Esophagus mucosa (tissue), 1 donor: ENCODE data around the gene OMD. TPM values are rescaled to one million over a fixed set of nuclear protein-coding genes. Genes with fewer than 3 reads are reported as not detected.
"Not testable (repeated sequence)": the region's sequence is repeated elsewhere in the genome, so short reads cannot be mapped to it uniquely, and the experiment has no call there.

Source experiments
- ATAC-seq: fragments of 200-7000 bp; cut with Tn5 transposase; one replicate; pipeline ENCODE4 v1.9.1; 2020
- total RNA-seq: library from RNA; stranded (reverse); gene quantifications from one replicate; pipeline ENCODE4 v1.2.4, GENCODE V29; 2023
- donor health status: DM: yes; HTN: yes; CAD: no.

Gene OMD
- total RNA-seq, 1 donor from 2014 or later: 0.40 TPM

GRCh38 chr9:92411157-92411556 lies 13.1 kb downstream of the OMD start:
- ATAC-seq: not testable (repeated sequence)

- ATAC-seq: no peak
These were observed 15.4 kb downstream of the OMD start for GRCh38 chr9:92408747-92409478.

GRCh38 chr9:92407818-92408217 lies 16.5 kb downstream of the OMD start:
- no peak for ATAC-seq

GRCh38 chr9:92406477-92406876 lies 17.8 kb downstream of the OMD start:
- no peak for ATAC-seq

- no peak for ATAC-seq
These were observed 18.5 kb downstream of the OMD start for GRCh38 chr9:92405818-92406217.

- ATAC-seq: no peak
These were observed 20.0 kb downstream of the OMD start, which contains the start of gene OGN for GRCh38 chr9:92404042-92404836. TSS of gene OGN (minus strand) at chr9:92404578. CDS start at chr9:92403407, 1,171 bp downstream.

- ATAC-seq: no peak
These were observed 21.2 kb downstream of the OMD start for GRCh38 chr9:92402826-92403745.

- no peak for ATAC-seq
These were observed 21.9 kb downstream of the OMD start for GRCh38 chr9:92402360-92402759.

- no peak for ATAC-seq
These were observed 26.4 kb downstream of the OMD start for GRCh38 chr9:92397853-92398252.

GRCh38 chr9:92395617-92396016 lies 28.7 kb downstream of the OMD start:
- no peak for ATAC-seq

- no peak for ATAC-seq
These were observed 30.6 kb downstream of the OMD start for GRCh38 chr9:92393686-92394085.

GRCh38 chr9:92392690-92393089 lies 31.6 kb downstream of the OMD start:
- ATAC-seq: no peak

- peak; percentile 98 for ATAC-seq
These were observed 38.3 kb downstream of the OMD start for GRCh38 chr9:92385953-92386352.

- peak; percentile 22 for ATAC-seq
These were observed 38.8 kb downstream of the OMD start for GRCh38 chr9:92385477-92385876.

GRCh38 chr9:92385001-92385400 lies 39.3 kb downstream of the OMD start:
- no peak for ATAC-seq

- ATAC-seq: peak; percentile 53
These were observed 39.9 kb downstream of the OMD start for GRCh38 chr9:92384375-92384774.

GRCh38 chr9:92381775-92382174 lies 42.5 kb downstream of the OMD start:
- ATAC-seq: no peak

- no peak for ATAC-seq
These were observed 43.7 kb downstream of the OMD start for GRCh38 chr9:92380603-92381002.

GRCh38 chr9:92378865-92379560 lies 45.3 kb downstream of the OMD start:
- peak; percentile 35 for ATAC-seq

GRCh38 chr9:92377876-92378275 lies 46.4 kb downstream of the OMD start:
- ATAC-seq: no peak

- no peak for ATAC-seq
These were observed 51.1 kb downstream of the OMD start for GRCh38 chr9:92373167-92373566.

- ATAC-seq: no peak
These were observed 55.2 kb downstream of the OMD start for GRCh38 chr9:92369075-92369474.
